ENCODE measurements around the gene ODAD4.
A peak's percentile ranks its signal among the peaks of the same experiment; 100 is the strongest.

Gene ODAD4

DNA sequence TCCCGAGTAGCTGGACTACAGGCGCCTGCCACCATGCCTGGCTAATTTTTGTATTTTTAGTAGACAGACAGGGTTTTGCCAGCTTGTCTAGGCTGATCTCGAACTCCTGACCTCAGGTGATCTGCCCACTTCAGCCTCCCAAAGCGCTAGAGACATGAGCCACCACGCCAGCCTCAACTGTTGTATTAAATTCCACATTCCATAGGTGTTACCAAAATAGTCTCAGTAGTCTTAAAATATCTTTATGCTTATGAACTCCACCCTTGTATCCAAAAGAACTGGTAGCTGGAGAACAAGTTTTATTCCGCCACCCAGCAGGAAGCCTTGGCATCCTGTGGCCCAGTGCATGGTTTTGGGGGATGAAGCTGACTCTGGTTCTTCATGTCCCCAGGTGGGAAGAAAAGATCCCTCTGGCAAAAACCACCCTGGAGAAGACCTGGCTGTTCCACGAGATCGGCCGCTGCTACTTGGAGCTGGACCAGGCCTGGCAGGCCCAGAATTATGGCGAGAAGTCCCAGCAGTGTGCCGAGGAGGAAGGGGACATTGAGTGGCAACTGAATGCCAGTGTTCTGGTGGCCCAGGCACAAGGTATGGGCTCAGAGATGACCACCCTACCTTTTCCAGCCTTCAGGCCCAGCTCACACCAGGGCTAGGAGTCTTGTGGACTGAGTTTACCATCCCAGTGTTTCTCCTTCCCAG, 18.5 kb downstream of the ODAD4 start:
- DNase-seq (ENCODE audit: low spot score) = no peak
- TF ChIP-seq, protein P1, sequence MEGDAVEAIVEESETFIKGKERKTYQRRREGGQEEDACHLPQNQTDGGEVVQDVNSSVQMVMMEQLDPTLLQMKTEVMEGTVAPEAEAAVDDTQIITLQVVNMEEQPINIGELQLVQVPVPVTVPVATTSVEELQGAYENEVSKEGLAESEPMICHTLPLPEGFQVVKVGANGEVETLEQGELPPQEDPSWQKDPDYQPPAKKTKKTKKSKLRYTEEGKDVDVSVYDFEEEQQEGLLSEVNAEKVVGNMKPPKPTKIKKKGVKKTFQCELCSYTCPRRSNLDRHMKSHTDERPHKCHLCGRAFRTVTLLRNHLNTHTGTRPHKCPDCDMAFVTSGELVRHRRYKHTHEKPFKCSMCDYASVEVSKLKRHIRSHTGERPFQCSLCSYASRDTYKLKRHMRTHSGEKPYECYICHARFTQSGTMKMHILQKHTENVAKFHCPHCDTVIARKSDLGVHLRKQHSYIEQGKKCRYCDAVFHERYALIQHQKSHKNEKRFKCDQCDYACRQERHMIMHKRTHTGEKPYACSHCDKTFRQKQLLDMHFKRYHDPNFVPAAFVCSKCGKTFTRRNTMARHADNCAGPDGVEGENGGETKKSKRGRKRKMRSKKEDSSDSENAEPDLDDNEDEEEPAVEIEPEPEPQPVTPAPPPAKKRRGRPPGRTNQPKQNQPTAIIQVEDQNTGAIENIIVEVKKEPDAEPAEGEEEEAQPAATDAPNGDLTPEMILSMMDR (IDR thresholded peaks at IDR 0.05; ENCODE audit: borderline replicate concordance, control extremely low read depth, extremely low read depth, insufficient read depth, missing control alignments) = no peak
- in situ Hi-C loops (cut with MboI; ENCODE audit: low sequenced_read_pairs, unreplicated experiment) = no loop called here

DNA sequence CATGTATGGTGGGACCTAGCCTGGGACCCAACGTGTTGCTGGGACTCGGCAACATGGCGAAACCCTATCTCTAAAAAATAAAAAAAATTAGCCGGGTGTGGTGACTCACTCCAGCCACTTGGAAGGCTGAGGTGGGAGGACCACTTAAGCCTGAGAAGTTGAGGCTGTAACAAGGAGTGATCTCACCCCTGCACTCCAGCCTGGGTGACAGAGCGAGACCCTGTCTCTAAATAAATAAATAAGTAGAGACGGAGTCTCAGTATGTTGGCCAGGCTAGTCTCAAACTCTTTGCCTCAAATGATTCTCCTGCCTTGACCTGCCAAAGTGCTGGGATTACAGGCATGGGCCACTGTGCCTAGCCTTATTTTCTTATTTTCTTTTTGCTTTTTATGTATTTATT, 26.1 kb downstream of the ODAD4 start:
- in situ Hi-C loops (cut with MboI; ENCODE audit: low sequenced_read_pairs, unreplicated experiment) = no loop called here
- DNase-seq (ENCODE audit: low spot score) = no peak
- TF ChIP-seq, protein P1 (IDR thresholded peaks at IDR 0.05; ENCODE audit: borderline replicate concordance, control extremely low read depth, extremely low read depth, insufficient read depth, missing control alignments) = no peak

DNA sequence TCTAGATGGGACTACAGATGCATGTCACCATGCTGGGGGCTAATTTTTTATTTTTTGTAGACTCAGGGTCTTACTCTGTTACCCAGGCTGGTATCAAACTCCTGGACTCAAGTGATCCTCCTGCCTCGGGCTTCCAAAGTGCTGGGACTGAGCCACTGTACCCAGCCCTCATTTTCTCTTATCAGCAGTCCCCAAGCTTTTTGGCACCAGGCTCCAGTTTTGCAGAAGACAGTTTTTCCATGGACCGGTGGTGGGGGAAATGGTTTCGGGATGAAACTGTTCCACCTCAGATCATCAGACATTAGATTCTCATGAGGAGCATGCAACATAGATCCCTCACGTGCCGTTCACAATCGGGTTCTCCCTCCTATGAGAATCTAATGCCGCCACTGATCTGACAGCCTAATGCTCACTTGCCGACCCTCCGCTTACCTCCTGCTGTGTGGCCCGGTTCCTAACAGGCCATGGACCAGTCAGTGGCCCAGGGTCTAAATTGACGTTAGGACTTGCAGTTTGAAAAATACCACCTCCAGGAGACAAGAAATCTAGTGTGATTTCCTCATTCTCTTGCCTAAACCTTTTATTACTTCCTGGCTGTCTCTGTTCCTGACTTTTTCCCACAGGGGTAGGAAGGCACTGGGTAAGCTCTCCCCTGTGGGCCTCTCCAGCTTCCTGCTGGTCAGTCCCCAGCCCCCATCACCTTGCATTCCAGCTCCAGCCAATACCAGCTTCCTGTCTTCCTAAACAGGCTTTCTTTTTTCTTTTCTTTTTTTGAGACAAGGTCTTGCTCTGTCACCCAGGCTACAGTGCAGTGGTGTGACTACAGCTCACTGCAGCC, 26.8 kb downstream of the ODAD4 start:
- in situ Hi-C loops (cut with MboI; ENCODE audit: low sequenced_read_pairs, unreplicated experiment) = no loop called here
- TF ChIP-seq, protein P1 (IDR thresholded peaks at IDR 0.05; ENCODE audit: borderline replicate concordance, control extremely low read depth, extremely low read depth, insufficient read depth, missing control alignments) = no peak
- no peak for DNase-seq (ENCODE audit: low spot score)

DNA sequence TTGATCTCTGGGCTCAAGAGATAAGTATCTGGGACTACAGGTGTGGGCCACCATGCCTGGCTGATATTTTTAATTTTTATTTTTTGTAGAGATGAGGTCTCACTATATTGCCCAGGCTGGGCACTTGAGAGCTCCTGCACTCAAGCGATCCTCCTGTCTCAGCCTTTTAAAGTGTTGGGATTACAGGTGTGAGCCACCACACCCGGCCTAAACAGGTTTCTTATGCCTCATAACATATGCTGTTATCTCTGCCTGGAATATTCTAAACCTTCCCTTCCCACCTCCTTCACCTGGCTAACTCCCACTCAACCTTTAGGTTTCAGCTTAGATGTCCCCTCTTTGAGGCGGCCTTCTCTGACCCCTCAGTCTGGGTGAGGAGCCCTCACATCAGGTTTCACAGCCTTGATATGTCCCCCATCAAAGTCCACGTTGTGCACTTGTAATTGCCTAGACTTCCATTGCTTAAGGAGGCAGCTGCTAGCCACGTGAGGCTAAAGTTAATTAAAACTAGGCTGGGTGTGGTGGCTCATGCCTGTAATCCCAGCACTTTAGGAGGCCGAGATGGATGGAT, 27.5 kb downstream of the ODAD4 start:
- in situ Hi-C loops (cut with MboI; ENCODE audit: low sequenced_read_pairs, unreplicated experiment) = no loop called here
- TF ChIP-seq, protein P1 (IDR thresholded peaks at IDR 0.05; ENCODE audit: borderline replicate concordance, control extremely low read depth, extremely low read depth, insufficient read depth, missing control alignments) = no peak
- no peak for DNase-seq (ENCODE audit: low spot score)

- in situ Hi-C loops (cut with MboI; ENCODE audit: low sequenced_read_pairs, unreplicated experiment) = no loop called here
- DNase-seq (ENCODE audit: low spot score) = no peak
- TF ChIP-seq, protein P1 (IDR thresholded peaks at IDR 0.05; ENCODE audit: borderline replicate concordance, control extremely low read depth, extremely low read depth, insufficient read depth, missing control alignments) = no peak
Measured at GRCh38 chr17:41959030-41959335, 28.6 kb downstream of the ODAD4 start.

- TF ChIP-seq, protein P1 (IDR thresholded peaks at IDR 0.05; ENCODE audit: borderline replicate concordance, control extremely low read depth, extremely low read depth, insufficient read depth, missing control alignments) = no peak
- in situ Hi-C loops (cut with MboI; ENCODE audit: low sequenced_read_pairs, unreplicated experiment) = loop anchor here (10.0 kb wide), 1 partner anchor 155 kb away; the partner anchor contains the start of gene DHX58
- peak; percentile 65 for DNase-seq (ENCODE audit: low spot score)
Measured at GRCh38 chr17:41959336-41960095, 29.1 kb downstream of the ODAD4 start.

Measured in GM13976 (cell line).